ENCODE data around the gene PKM. TPM values are rescaled to one million over a fixed set of nuclear protein-coding genes. Genes with fewer than 3 reads are reported as not detected.

PKM gene
- total and polyA plus RNA-seq, 2 donors (not counting 3 experiments of a cell fraction or from before 2014, with no cell fraction given), result 689 to 968 TPM

DNA sequence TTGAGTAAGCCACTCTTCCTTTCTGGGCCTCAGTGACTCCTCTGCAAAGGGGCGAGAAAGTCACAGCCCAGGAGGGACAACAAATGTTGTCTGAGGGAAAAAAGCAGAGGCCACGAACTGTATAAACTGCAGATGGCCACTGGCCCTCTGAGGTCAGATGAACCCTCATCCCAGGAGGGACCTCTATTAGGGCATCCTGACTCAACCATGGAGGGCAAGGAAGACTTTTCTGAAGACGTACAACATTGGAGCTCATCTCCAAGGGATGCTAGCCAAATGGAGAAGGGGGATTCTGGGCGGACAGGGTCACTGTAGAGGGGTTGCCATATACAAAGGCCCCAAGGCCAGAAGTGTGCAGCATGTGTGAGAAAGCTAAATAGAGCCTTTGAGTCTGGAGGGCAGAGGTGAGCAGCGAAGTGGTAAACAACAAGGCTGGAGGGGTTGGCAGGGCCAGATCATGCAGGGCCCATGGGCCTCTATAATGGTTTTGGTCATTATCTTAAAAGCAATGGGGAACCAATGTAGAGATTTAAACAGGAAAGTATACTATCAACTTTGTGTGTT lies 50.1 kb downstream of the PKM start:
- DNase-seq (ENCODE audit: low read depth, low spot score) (no peak), FAIRE-seq (no peak)
- H3K9me3 ChIP-seq (replicated peaks; ENCODE audit: control insufficient read depth, insufficient read depth, low read length), result no peaks in the 10 kb centered on the region
- H3K4me1 ChIP-seq (ENCODE audit: control insufficient read depth, extremely low read depth, insufficient read depth, low read length), result no peaks in the 10 kb centered on the region
- POLR2A ChIA-PET, result no interaction called here
- H3K27ac ChIP-seq (ENCODE audit: insufficient read depth, low read depth, low read length), result no peak overlapping the region
- H2AFZ ChIP-seq (ENCODE audit: low read depth, low read length), result no peak overlapping the region
- H3K9me1 ChIP-seq (replicated peaks; ENCODE audit: control insufficient read depth, extremely low read depth, insufficient read depth, low read length), result no peaks in the 10 kb centered on the region
- H3K9ac ChIP-seq (replicated peaks; ENCODE audit: extremely low read depth, insufficient read depth, low read length), result no peak overlapping the region
- peaks cover 18 to 20% of the 10 kb centered on the region in 2 experiments for H3K27me3 ChIP-seq (ENCODE audit: control insufficient read depth in 2 of 2, insufficient read depth in 2 of 2, low read length in 2 of 2)
- no peaks in the 10 kb centered on the region for H3K36me3 ChIP-seq (ENCODE audit: control insufficient read depth in 2 of 2, extremely low read depth in 1 of 2, insufficient read depth in 2 of 2, low read length in 2 of 2)
- CTCF ChIA-PET, result no interaction called here
- no TSS peak for BruUV-seq (replicated peaks)
- H3K79me2 ChIP-seq (ENCODE audit: control insufficient read depth, insufficient read depth, low read length), result no peaks in the 10 kb centered on the region
- no peaks in the 10 kb centered on the region for H4K20me1 ChIP-seq (replicated peaks; ENCODE audit: control insufficient read depth, extremely low read depth, insufficient read depth, low read length)
- dilution Hi-C loops (cut with MboI; ENCODE audit: extremely low pct_ligation_motif_present, low sequenced_read_pairs) (no loop called here), intact Hi-C loops (cut with micrococcal nuclease) (no loop called here)
- H3K4me2 ChIP-seq (ENCODE audit: insufficient read depth, low read length), result no peak overlapping the region
- no peak overlapping the region for H3K4me3 ChIP-seq (replicated peaks in 1 of 3; ENCODE audit: insufficient read depth in 1 of 3, low read depth in 1 of 3, low read length in 3 of 3)
- TF ChIP-seq, protein P1, sequence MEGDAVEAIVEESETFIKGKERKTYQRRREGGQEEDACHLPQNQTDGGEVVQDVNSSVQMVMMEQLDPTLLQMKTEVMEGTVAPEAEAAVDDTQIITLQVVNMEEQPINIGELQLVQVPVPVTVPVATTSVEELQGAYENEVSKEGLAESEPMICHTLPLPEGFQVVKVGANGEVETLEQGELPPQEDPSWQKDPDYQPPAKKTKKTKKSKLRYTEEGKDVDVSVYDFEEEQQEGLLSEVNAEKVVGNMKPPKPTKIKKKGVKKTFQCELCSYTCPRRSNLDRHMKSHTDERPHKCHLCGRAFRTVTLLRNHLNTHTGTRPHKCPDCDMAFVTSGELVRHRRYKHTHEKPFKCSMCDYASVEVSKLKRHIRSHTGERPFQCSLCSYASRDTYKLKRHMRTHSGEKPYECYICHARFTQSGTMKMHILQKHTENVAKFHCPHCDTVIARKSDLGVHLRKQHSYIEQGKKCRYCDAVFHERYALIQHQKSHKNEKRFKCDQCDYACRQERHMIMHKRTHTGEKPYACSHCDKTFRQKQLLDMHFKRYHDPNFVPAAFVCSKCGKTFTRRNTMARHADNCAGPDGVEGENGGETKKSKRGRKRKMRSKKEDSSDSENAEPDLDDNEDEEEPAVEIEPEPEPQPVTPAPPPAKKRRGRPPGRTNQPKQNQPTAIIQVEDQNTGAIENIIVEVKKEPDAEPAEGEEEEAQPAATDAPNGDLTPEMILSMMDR (IDR thresholded peaks at IDR 0.05; ENCODE audit: extremely low read depth in 1 of 2, insufficient read depth in 1 of 2, low read depth in 1 of 2, low read length in 2 of 2), result no peak
- TF ChIP-seq POLR2AphosphoS5 (IDR thresholded peaks at IDR 0.05; ENCODE audit: insufficient read depth, low read depth, low read length) (no peak), MYC (IDR thresholded peaks at IDR 0.05; ENCODE audit: low read depth, low read length) (no peak), FOS (IDR thresholded peaks at IDR 0.05; ENCODE audit: borderline replicate concordance, insufficient read depth, low read length) (no peak), JUN (IDR thresholded peaks at IDR 0.05; ENCODE audit: borderline replicate concordance, insufficient read depth, insufficient read length, low read depth) (no peak), GATA2 (IDR thresholded peaks at IDR 0.05; ENCODE audit: insufficient read depth, insufficient read length, low read depth, low read length) (no peak), MAX (IDR thresholded peaks at IDR 0.05; ENCODE audit: insufficient read depth, insufficient read length) (no peak), POLR2A (IDR thresholded peaks at IDR 0.05; ENCODE audit: low read depth, low read length) (no peak), EZH2 (IDR thresholded peaks at IDR 0.05; ENCODE audit: borderline replicate concordance, low read depth, low read length, severe bottlenecking) (no peak)
